H9 (cell line): ENCODE measurements around the gene ORAI3. TPM values are rescaled to one million over a fixed set of nuclear protein-coding genes. Genes with fewer than 3 reads are reported as not detected.

Experiments
- DNase-seq: peaks from one replicate; pipeline ENCODE4 v3.0.0-alpha.2; 2017
- H2AFZ ChIP-seq: one replicate; pipeline ENCODE4 v1.6.1; 2013; ENCODE audit warnings: mild to moderate bottlenecking, low read length, control low read depth, moderate library complexity
- H2AK5ac ChIP-seq: 2 replicates; pipeline ENCODE4 v1.6.1; 2013; ENCODE audit warnings: low read length, control low read depth, mixed read lengths; ENCODE audit not compliant: insufficient read length
- H2BK120ac ChIP-seq: one replicate; pipeline ENCODE4 v1.6.1; 2013; ENCODE audit warnings: low read depth, mild to moderate bottlenecking, low read length, control low read depth, inconsistent platforms; ENCODE audit not compliant: poor library complexity, severe bottlenecking
- H2BK12ac ChIP-seq: 2 replicates; pipeline ENCODE4 v1.6.1; 2013; ENCODE audit warnings: low read length, control low read depth, mixed read lengths, low read depth; ENCODE audit not compliant: insufficient read length
- H2BK15ac ChIP-seq: 2 replicates; pipeline ENCODE4 v1.6.1; 2013; ENCODE audit warnings: low read depth, low read length, control low read depth
- H2BK20ac ChIP-seq: one replicate; pipeline ENCODE4 v1.6.1; 2013; ENCODE audit warnings: low read depth, mild to moderate bottlenecking, low read length, control low read depth, inconsistent platforms; ENCODE audit not compliant: poor library complexity, severe bottlenecking
- H2BK5ac ChIP-seq: 2 replicates; pipeline ENCODE4 v1.6.1; 2013; ENCODE audit warnings: low read length, control low read depth, mixed read lengths; ENCODE audit not compliant: insufficient read length
- H3K14ac ChIP-seq: 2 replicates; pipeline ENCODE4 v1.6.1; 2013; ENCODE audit warnings: low read length, control low read depth; ENCODE audit not compliant: insufficient read depth
- H3K18ac ChIP-seq: 2 replicates; pipeline ENCODE4 v1.6.1; 2013; ENCODE audit warnings: low read depth, mild to moderate bottlenecking, mixed read lengths, low read length, control low read depth; ENCODE audit not compliant: insufficient read length
- H3K23ac ChIP-seq: 2 replicates; pipeline ENCODE4 v1.6.1; 2013; ENCODE audit warnings: low read length, control low read depth, mixed read lengths, low read depth; ENCODE audit not compliant: insufficient read length
- H3K23me2 ChIP-seq: 2 replicates; pipeline ENCODE4 v1.6.1; 2013; ENCODE audit warnings: low read depth, mild to moderate bottlenecking, mixed read lengths, low read length, control low read depth; ENCODE audit not compliant: insufficient read length, poor library complexity, severe bottlenecking
- H3K27ac ChIP-seq: 2 replicates; pipeline ENCODE4 v1.5.1; 2013; ENCODE audit warnings: low read length, control low read depth, mixed read lengths, low read depth; ENCODE audit not compliant: insufficient read length
- H3K27me3 ChIP-seq: 2 replicates; pipeline ENCODE4 v1.6.1; 2013; ENCODE audit warnings: low read length, control low read depth, inconsistent platforms; ENCODE audit not compliant: insufficient read depth
- H3K4ac ChIP-seq: 2 replicates; pipeline ENCODE4 v1.6.1; 2013; ENCODE audit warnings: low read depth, mild to moderate bottlenecking, control low read depth, inconsistent platforms, low read length, moderate library complexity
- H3K4me1 ChIP-seq: 2 replicates; pipeline ENCODE4 v1.6.1; 2013; ENCODE audit warnings: low read length, control low read depth, inconsistent platforms; ENCODE audit not compliant: insufficient read depth
- H3K4me2 ChIP-seq: 2 replicates; pipeline ENCODE4 v1.6.1; 2013; ENCODE audit warnings: low read length, control low read depth, mixed read lengths; ENCODE audit not compliant: insufficient read length, insufficient read depth
- H3K56ac ChIP-seq: 2 replicates; pipeline ENCODE4 v1.6.1; 2013; ENCODE audit warnings: low read depth, mild to moderate bottlenecking, mixed read lengths, low read length, control low read depth; ENCODE audit not compliant: insufficient read length
- H3K79me1 ChIP-seq: 2 replicates; pipeline ENCODE4 v1.6.1; 2013; ENCODE audit warnings: low read depth, mild to moderate bottlenecking, moderate library complexity, low read length, control low read depth, inconsistent platforms; ENCODE audit not compliant: insufficient read depth, poor library complexity, severe bottlenecking
- H3K79me2 ChIP-seq: 2 replicates; pipeline ENCODE4 v1.6.1; 2013; ENCODE audit warnings: low read length, control low read depth, inconsistent platforms; ENCODE audit not compliant: insufficient read depth
- H3K9ac ChIP-seq: 2 replicates; pipeline ENCODE4 v1.6.1; 2013; ENCODE audit warnings: low read length, control low read depth, mixed read lengths; ENCODE audit not compliant: insufficient read length; ENCODE audit errors: extremely low read depth
- H3K9me3 ChIP-seq: one replicate; pipeline ENCODE4 v1.6.1; 2013; ENCODE audit warnings: low read depth, low read length, inconsistent platforms; ENCODE audit not compliant: control insufficient read depth
- H3T11ph ChIP-seq: one replicate; pipeline ENCODE4 v1.6.1; 2013; ENCODE audit warnings: mild to moderate bottlenecking, low read length, control low read depth, inconsistent platforms
- H4K20me1 ChIP-seq: one replicate; pipeline ENCODE4 v1.6.1; 2013; ENCODE audit not compliant: control insufficient read depth, insufficient read length, insufficient read depth
- H4K5ac ChIP-seq: 2 replicates; pipeline ENCODE4 v1.6.1; 2013; ENCODE audit warnings: low read depth, mild to moderate bottlenecking, mixed read lengths, low read length, control low read depth; ENCODE audit not compliant: insufficient read length
- H4K8ac ChIP-seq: replicated peaks from 2 replicates; pipeline ENCODE4 v1.6.1; 2013; ENCODE audit warnings: low read length, control low read depth, mixed read lengths, low read depth; ENCODE audit not compliant: insufficient read length
- H4K91ac ChIP-seq: 2 replicates; pipeline ENCODE4 v1.6.1; 2013; ENCODE audit warnings: low read depth, mild to moderate bottlenecking, moderate library complexity, mixed read lengths, low read length, control low read depth; ENCODE audit not compliant: insufficient read length
- H3K27ac Mint-ChIP-seq, 3 experiments: 2 replicates in 2 of 3; 3 replicates in 1 of 3; pipeline ENCODE4 v1.8.0; 2020 to 2021; ENCODE audit warnings: mixed read lengths in 3 of 3, mild to moderate bottlenecking in 1 of 3, moderate library complexity in 1 of 3
- H3K27me3 Mint-ChIP-seq: 2 replicates; pipeline ENCODE4 v1.8.0; 2021; ENCODE audit warnings: low read depth, mild to moderate bottlenecking, moderate library complexity, mixed read lengths
- H3K36me3 Mint-ChIP-seq, 3 experiments: 2 replicates in 2 of 3; 3 replicates in 1 of 3; pipeline ENCODE4 v1.8.0; 2020 to 2021; ENCODE audit warnings: low read depth in 3 of 3, mixed read lengths in 3 of 3; ENCODE audit not compliant: insufficient read depth in 1 of 3
- H3K4me1 Mint-ChIP-seq, 2 experiments: 2 replicates each; pipeline ENCODE4 v1.8.0; 2020; ENCODE audit warnings: mixed read lengths in 2 of 2
- H3K4me3 Mint-ChIP-seq, 2 experiments: 2 replicates in 1 of 2; 3 replicates in 1 of 2; pipeline ENCODE4 v1.8.0; 2020 to 2021; ENCODE audit warnings: mild to moderate bottlenecking in 2 of 2, mixed read lengths in 2 of 2, moderate library complexity in 1 of 2
- H3K9me3 Mint-ChIP-seq, 2 experiments: 2 replicates in 1 of 2; 3 replicates in 1 of 2; pipeline ENCODE4 v1.8.0; 2020; ENCODE audit warnings: mild to moderate bottlenecking in 2 of 2, mixed read lengths in 2 of 2, moderate library complexity in 1 of 2
- CTCF ChIP-seq: fragments of 200-600 bp; sonication (generic); conservative IDR thresholded peaks from 3 replicates; pipeline ENCODE4 v1.8.0; 2021; ENCODE audit warnings: antibody characterized with exemption, mild to moderate bottlenecking
- WGBS: extraction: QIAGEN DNeasy Blood & Tissue Kit; methylation state at CpG from one replicate; pipeline ENCODE4 v1.1.7; 2013; ENCODE audit warnings: missing lambda C conversion rate, low lambda C conversion rate, mixed read lengths; ENCODE audit not compliant: insufficient read length; ENCODE audit errors: extremely low coverage; 5-methylcytosine and 5-hydroxymethylcytosine counted together
- total RNA-seq: library from RNA; stranded (reverse); gene quantifications from 2 replicates; pipeline ENCODE4 v1.2.1, GENCODE V29; 2021

ORAI3 gene
- total RNA-seq, 1 experiment from 2014 or later = 6.9 TPM

GRCh38 chr16:30986129-30986991 is 37.5 kb downstream of the ORAI3 start:
- Histone ChIP-seq H4K5ac (no peak overlapping the region), H4K8ac (no peak overlapping the region), H3K4me2 (no peak overlapping the region), H3K79me1 (no peaks in the 10 kb centered on the region), H2AFZ (no peak overlapping the region), H3K79me2 (no peaks in the 10 kb centered on the region), H3K4me1 (no peaks in the 10 kb centered on the region), H3K18ac (no peak overlapping the region), H3K14ac (no peak overlapping the region), H2BK120ac (no peak overlapping the region), H3K27ac (no peak overlapping the region), H4K91ac (no peak overlapping the region), H2AK5ac (no peak overlapping the region), H2BK15ac (no peak overlapping the region), H2BK12ac (no peak overlapping the region), H3K23ac (no peak overlapping the region), H3K56ac (no peak overlapping the region), H3K9ac (no peak overlapping the region), H2BK20ac (no peak overlapping the region), H3K9me3 (no peaks in the 10 kb centered on the region), H3K4ac (no peak overlapping the region), H4K20me1 (no peaks in the 10 kb centered on the region), H2BK5ac (no peak overlapping the region), H3K23me2 (no peaks in the 10 kb centered on the region), H3K27me3 (no peaks in the 10 kb centered on the region), H3T11ph (no peak overlapping the region)
- H3K4me3 Mint-ChIP-seq = peak overlapping the region in 1 of 2 experiments; percentile 23; a peak in 1 of 5 replicates
- H3K27me3 Mint-ChIP-seq = no peaks in the 10 kb centered on the region; the same call in 1 of the 2 replicates
- no peak for DNase-seq
- WGBS = no CpG with 5 or more reads among the region's 29 CpGs
- H3K4me1 Mint-ChIP-seq = peaks cover 5 to 10% of the 10 kb centered on the region in 2 experiments
- no peaks in the 10 kb centered on the region for H3K9me3 Mint-ChIP-seq
- H3K27ac Mint-ChIP-seq = no peak overlapping the region; a peak in 1 of 7 replicates
- peaks cover 10 to 30% (median 27%) of the 10 kb centered on the region in 3 experiments; a peak in 6 of 7 replicates for H3K36me3 Mint-ChIP-seq
- TF ChIP-seq CTCF = peak; percentile 20; the same call in 1 of the 3 replicates
